Large intestine (tissue), 3 donors: Measurements from ENCODE around the gene WDR36. TPM values are rescaled to one million over a fixed set of nuclear protein-coding genes. Genes with fewer than 3 reads are reported as not detected.

Experiments
- DNase-seq, 2 donors: peaks; one replicate each; pipeline versions ENCODE4 v3.0.0 to v3.0.0-alpha.2; 2013
- H3K27ac ChIP-seq: one replicate; pipeline ENCODE4 v1.5.1; 2013; ENCODE audit warnings: low read length
- H3K27me3 ChIP-seq: 2 replicates; pipeline ENCODE4 v1.6.1; 2013; ENCODE audit warnings: low read length; ENCODE audit not compliant: control insufficient read depth, insufficient read depth
- H3K36me3 ChIP-seq: 2 replicates; pipeline ENCODE4 v1.6.1; 2013; ENCODE audit warnings: low read length; ENCODE audit not compliant: control insufficient read depth, insufficient read depth
- H3K4me1 ChIP-seq: one replicate; pipeline ENCODE4 v1.6.1; 2013; ENCODE audit warnings: low read length; ENCODE audit not compliant: control insufficient read depth, insufficient read depth
- H3K4me3 ChIP-seq: one replicate; pipeline ENCODE4 v1.5.1; 2013; ENCODE audit warnings: low read length
- H3K9me3 ChIP-seq: one replicate; pipeline ENCODE4 v1.6.1; 2013; ENCODE audit warnings: mild to moderate bottlenecking, low read depth, low read length, moderate library complexity; ENCODE audit not compliant: control insufficient read depth
- WGBS: methylation state at CpG from one replicate; pipeline ENCODE4 v1.1.5; 2013; ENCODE audit warnings: low lambda C conversion rate; ENCODE audit not compliant: insufficient coverage; 5-methylcytosine and 5-hydroxymethylcytosine counted together
- polyA plus RNA-seq: library from polyadenylated mRNA; unstranded; fragments of 120-200 nt; gene quantifications from one replicate; pipeline ENCODE4 v1.2.1, GENCODE V29; 2013

WDR36 gene
- polyA plus RNA-seq, 1 donor = 21.3 TPM

GRCh38 chr5:111121926-111122325 lies 29.8 kb downstream of the WDR36 start:
- no peak for DNase-seq
- Histone ChIP-seq H3K27ac (no peak overlapping the region), H3K4me3 (no peak overlapping the region), H3K27me3 (no peaks in the 10 kb centered on the region), H3K36me3 (peaks cover 62% of the 10 kb centered on the region), H3K9me3 (no peaks in the 10 kb centered on the region), H3K4me1 (no peaks in the 10 kb centered on the region)

GRCh38 chr5:111122398-111122797 lies 30.2 kb downstream of the WDR36 start:
- no peaks in the 10 kb centered on the region for H3K27me3 ChIP-seq
- no CpG with 5 or more reads among the region's 2 CpGs for WGBS
- H3K9me3 ChIP-seq = no peaks in the 10 kb centered on the region
- no peak for DNase-seq
- H3K4me3 ChIP-seq = no peak overlapping the region
- H3K27ac ChIP-seq = no peak overlapping the region
- peaks cover 60% of the 10 kb centered on the region for H3K36me3 ChIP-seq
- H3K4me1 ChIP-seq = no peaks in the 10 kb centered on the region

DNA sequence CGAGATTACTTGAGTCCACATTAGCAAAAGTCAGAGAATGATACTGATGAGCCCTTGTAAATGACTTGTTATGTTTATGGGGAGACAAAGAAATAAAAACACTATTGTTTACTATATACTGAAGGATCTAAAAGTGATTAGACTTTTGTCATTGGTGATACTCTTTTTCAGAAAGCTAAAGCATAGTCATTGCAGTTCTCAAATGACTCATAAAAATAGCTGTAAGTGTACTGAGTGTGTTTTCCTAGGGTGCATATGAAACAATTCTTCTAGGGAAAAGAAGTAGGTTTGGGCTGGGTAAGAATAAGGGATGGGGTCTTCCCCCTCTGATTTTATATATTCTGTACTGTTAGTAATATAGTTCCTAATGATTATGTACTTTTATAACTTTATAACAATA lies 32.6 kb downstream of the WDR36 start:
- no peaks in the 10 kb centered on the region for H3K27me3 ChIP-seq
- WGBS = no CpG with 5 or more reads among the region's 1 CpG
- no peak for DNase-seq
- no peaks in the 10 kb centered on the region for H3K9me3 ChIP-seq
- H3K36me3 ChIP-seq = peaks cover 49% of the 10 kb centered on the region
- no peak overlapping the region for H3K4me3 ChIP-seq
- H3K27ac ChIP-seq = no peak overlapping the region
- no peaks in the 10 kb centered on the region for H3K4me1 ChIP-seq

DNA sequence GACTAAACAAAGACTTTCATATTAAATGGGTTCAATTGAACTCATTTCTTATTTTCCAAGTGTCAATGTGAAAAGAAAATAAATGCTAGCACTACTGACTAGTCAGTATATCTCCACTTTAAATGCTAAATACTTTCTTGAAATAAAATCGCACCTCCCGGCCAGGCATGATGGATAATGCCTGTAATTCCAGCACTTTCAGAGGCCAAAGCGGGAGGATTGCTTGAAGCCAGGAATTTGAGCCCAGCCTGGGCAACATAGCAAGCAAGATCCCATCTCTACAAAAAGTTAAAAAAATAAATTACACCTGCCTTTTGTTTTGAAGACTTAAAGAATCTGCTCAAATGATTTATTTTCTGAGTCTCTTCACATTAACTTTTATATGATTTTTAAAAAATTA lies 34.7 kb downstream of the WDR36 start:
- Histone ChIP-seq H3K9me3 (no peaks in the 10 kb centered on the region), H3K4me3 (no peak overlapping the region), H3K36me3 (peaks cover 35% of the 10 kb centered on the region), H3K27me3 (no peaks in the 10 kb centered on the region), H3K4me1 (no peaks in the 10 kb centered on the region), H3K27ac (no peak overlapping the region)
- 73% methylated on average over 3 of the region's 3 CpGs for WGBS
- no peak for DNase-seq

- Histone ChIP-seq H3K36me3 (peaks cover 29% of the 10 kb centered on the region), H3K27me3 (no peaks in the 10 kb centered on the region)
- WGBS = 81% methylated on average over 3 of the region's 3 CpGs
These were observed 35.5 kb downstream of the WDR36 start for GRCh38 chr5:111127453-111128195.

DNA sequence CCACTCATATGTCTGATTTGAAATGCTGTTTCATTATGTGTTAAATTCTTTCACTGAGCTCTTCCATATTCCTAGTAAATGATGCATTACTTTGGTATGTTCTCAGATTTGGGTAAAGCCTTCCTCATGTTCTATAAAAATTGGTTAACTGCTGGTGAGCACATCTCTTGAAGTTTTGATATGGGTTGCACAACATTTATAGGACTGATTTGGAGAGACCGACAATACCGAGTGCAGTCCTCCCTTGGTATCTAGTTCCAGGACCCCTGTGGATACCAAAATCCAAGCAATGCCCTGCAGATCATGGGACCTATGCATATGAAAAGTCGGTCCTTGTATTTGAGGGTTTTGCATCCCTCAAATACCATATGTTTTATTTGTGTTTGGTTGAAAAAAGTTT lies 37.8 kb downstream of the WDR36 start:
- DNase-seq = no peak
- H3K27me3 ChIP-seq = no peaks in the 10 kb centered on the region
- H3K27ac ChIP-seq = no peak overlapping the region
- H3K4me1 ChIP-seq = no peaks in the 10 kb centered on the region
- no peak overlapping the region for H3K4me3 ChIP-seq
- peaks cover 18% of the 10 kb centered on the region for H3K36me3 ChIP-seq
- no peaks in the 10 kb centered on the region for H3K9me3 ChIP-seq
- no CpG with 5 or more reads among the region's 3 CpGs for WGBS

More at GRCh38 chr5:111127453-111128195, 35.5 kb downstream of the WDR36 start:
- no peaks in the 10 kb centered on the region for H3K9me3 ChIP-seq
- H3K27ac ChIP-seq = no peak overlapping the region
- DNase-seq = no peak
- H3K4me1 ChIP-seq = no peaks in the 10 kb centered on the region
- no peak overlapping the region for H3K4me3 ChIP-seq

DNA sequence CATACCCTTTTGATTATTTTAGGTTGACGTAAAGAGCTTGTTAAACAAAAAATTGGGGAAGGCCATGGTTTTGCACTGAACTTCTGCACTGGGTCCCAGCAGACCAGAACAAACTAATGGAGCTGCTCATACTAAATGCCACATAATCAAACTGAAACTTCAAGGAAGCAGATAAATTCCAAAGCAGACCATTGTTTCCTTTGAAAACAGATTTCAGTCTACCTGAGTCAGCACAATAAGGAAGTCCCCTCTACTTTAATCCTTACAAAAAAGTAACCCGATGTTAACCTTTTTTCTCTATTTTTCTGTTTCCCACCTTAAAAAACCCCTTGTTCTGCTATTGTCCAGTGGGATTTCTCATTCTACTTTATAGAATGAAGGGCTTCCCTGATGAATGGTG lies 39.2 kb downstream of the WDR36 start:
- no peak overlapping the region for H3K27ac ChIP-seq
- 60% methylated on average over 1 of the region's 2 CpGs for WGBS

DNA sequence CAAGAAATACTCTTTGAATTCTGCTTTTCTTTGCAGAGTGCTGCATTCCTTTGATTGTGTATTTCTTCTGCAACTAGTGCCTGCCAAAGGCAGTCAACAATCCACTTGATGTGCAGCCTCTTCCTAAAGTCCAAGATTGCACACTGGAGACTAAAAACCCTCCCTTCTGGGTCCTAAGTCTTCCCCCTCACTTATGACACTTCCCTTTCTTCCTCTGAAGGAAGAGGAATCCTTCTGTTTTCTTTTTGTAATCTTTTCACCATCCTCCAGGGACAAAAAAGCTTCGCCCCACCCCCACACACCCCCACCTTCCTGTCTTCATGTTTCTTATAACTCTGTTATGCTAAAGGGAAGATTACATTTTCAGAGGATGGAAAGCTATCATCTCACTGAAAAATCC lies 39.9 kb downstream of the WDR36 start:
- Histone ChIP-seq H3K9me3 (no peaks in the 10 kb centered on the region), H3K4me3 (no peak overlapping the region), H3K4me1 (no peaks in the 10 kb centered on the region), H3K27me3 (no peaks in the 10 kb centered on the region), H3K27ac (no peak overlapping the region), H3K36me3 (peaks cover 3% of the 10 kb centered on the region)
- no CpG with 5 or more reads among the region's 1 CpG for WGBS
- DNase-seq = no peak

More for the DNA sequence above, 39.2 kb downstream of the WDR36 start:
- H3K9me3 ChIP-seq = no peaks in the 10 kb centered on the region
- H3K27me3 ChIP-seq = no peaks in the 10 kb centered on the region
- H3K36me3 ChIP-seq = peaks cover 10% of the 10 kb centered on the region
- H3K4me3 ChIP-seq = no peak overlapping the region
- DNase-seq = no peak
- H3K4me1 ChIP-seq = no peaks in the 10 kb centered on the region

- Histone ChIP-seq H3K9me3 (no peaks in the 10 kb centered on the region), H3K4me1 (no peaks in the 10 kb centered on the region), H3K27ac (no peak overlapping the region), H3K36me3 (no peaks in the 10 kb centered on the region), H3K27me3 (no peaks in the 10 kb centered on the region), H3K4me3 (no peak overlapping the region)
- DNase-seq = no peak
- WGBS = no CpG with 5 or more reads among the region's 1 CpG
These were observed 40.7 kb downstream of the WDR36 start for GRCh38 chr5:111132731-111133435.

- no peaks in the 10 kb centered on the region for H3K36me3 ChIP-seq
- no peaks in the 10 kb centered on the region for H3K9me3 ChIP-seq
- no peak for DNase-seq
- no CpG with 5 or more reads among the region's 1 CpG for WGBS
- H3K27me3 ChIP-seq = no peaks in the 10 kb centered on the region
- H3K4me1 ChIP-seq = no peaks in the 10 kb centered on the region
- no peak overlapping the region for H3K27ac ChIP-seq
- no peak overlapping the region for H3K4me3 ChIP-seq
These were observed 41.2 kb downstream of the WDR36 start for GRCh38 chr5:111133436-111133751.

DNA sequence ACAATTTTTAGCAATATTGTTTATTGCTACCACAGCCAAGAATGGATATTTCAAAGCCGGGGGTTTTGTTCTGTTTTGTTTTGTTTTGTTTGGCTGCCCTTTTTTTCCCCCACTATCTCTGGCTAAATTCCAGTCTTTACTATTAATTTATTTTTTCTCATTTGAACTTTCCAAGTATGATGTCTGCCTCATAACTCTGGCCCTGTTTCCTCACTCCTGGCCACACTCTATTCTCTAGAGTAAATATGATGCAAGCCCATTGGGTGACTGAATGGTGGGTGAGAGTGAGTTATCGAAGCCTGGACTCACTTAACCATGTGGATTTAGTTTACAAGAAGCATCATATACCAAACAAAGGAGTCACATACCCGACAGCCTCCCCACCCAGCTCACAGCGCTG lies 41.9 kb downstream of the WDR36 start:
- no peak overlapping the region for H3K4me3 ChIP-seq
- 83% methylated on average over 2 of the region's 4 CpGs for WGBS
- no peak overlapping the region for H3K27ac ChIP-seq
- no peaks in the 10 kb centered on the region for H3K36me3 ChIP-seq
- no peaks in the 10 kb centered on the region for H3K4me1 ChIP-seq
- DNase-seq = no peak
- H3K9me3 ChIP-seq = no peaks in the 10 kb centered on the region
- H3K27me3 ChIP-seq = no peaks in the 10 kb centered on the region
